ENCODE measurements around the gene WHRN. TPM values are rescaled to one million over a fixed set of nuclear protein-coding genes. Genes with fewer than 3 reads are reported as not detected.

WHRN gene
- total and polyA plus RNA-seq, 2 donors = 3.2 to 14.9 TPM

- DNase-seq (ENCODE audit: low read depth in 6 of 9, low spot score in 9 of 9) = no peak
- Histone ChIP-seq H3K9me3 (ENCODE audit: control insufficient read depth in 2 of 2, insufficient read depth in 1 of 2, low read length in 1 of 2) (no peaks in the 10 kb centered on the region), H3K36me3 (ENCODE audit: control insufficient read depth in 2 of 2, insufficient read depth in 2 of 2, low read length in 1 of 2) (no peaks in the 10 kb centered on the region), H3K27ac (ENCODE audit: low read depth in 1 of 2, low read length in 1 of 2) (no peak overlapping the region), H3K4me1 (ENCODE audit: control insufficient read depth in 2 of 2, insufficient read depth in 2 of 2, low read length in 2 of 2) (peaks cover 0 to 4% of the 10 kb centered on the region in 2 donors), H3K4me3 (ENCODE audit: low read length in 2 of 2) (no peak overlapping the region), H3K27me3 (ENCODE audit: control insufficient read depth in 2 of 2, insufficient read depth in 1 of 2, low read length in 1 of 2) (peaks cover 0 to 16% of the 10 kb centered on the region in 2 donors)
Observed at GRCh38 chr9:114521846-114522245, 16.6 kb upstream of the WHRN start.

GRCh38 chr9:114518599-114519022, 13.3 kb upstream of the WHRN start:
- peaks cover 4 to 8% of the 10 kb centered on the region in 2 donors for H3K4me1 ChIP-seq (ENCODE audit: control insufficient read depth in 2 of 2, insufficient read depth in 2 of 2, low read length in 2 of 2)
- H3K27ac ChIP-seq (ENCODE audit: low read depth in 1 of 2, low read length in 1 of 2) = no peak overlapping the region
- 92% methylated on average over 4 of the region's 4 CpGs for WGBS
- no peaks in the 10 kb centered on the region for H3K9me3 ChIP-seq (ENCODE audit: control insufficient read depth in 2 of 2, insufficient read depth in 1 of 2, low read length in 1 of 2)
- no peak overlapping the region for H3K4me3 ChIP-seq (ENCODE audit: low read length in 2 of 2)
- no peaks in the 10 kb centered on the region for H3K36me3 ChIP-seq (ENCODE audit: control insufficient read depth in 2 of 2, insufficient read depth in 2 of 2, low read length in 1 of 2)
- H3K27me3 ChIP-seq (ENCODE audit: control insufficient read depth in 2 of 2, insufficient read depth in 1 of 2, low read length in 1 of 2) = peaks cover 0 to 12% of the 10 kb centered on the region in 2 donors
- peak in 1 of 9 donors; percentile 33 for DNase-seq (ENCODE audit: low read depth in 6 of 9, low spot score in 9 of 9)

- no peak for DNase-seq (ENCODE audit: low read depth in 6 of 9, low spot score in 9 of 9)
- peaks cover 9 to 12% of the 10 kb centered on the region in 2 donors for H3K4me1 ChIP-seq (ENCODE audit: control insufficient read depth in 2 of 2, insufficient read depth in 2 of 2, low read length in 2 of 2)
- H3K27me3 ChIP-seq (ENCODE audit: control insufficient read depth in 2 of 2, insufficient read depth in 1 of 2, low read length in 1 of 2) = peaks cover 0 to 9% of the 10 kb centered on the region in 2 donors
- 98% methylated on average over 1 of the region's 1 CpG for WGBS
- H3K9me3 ChIP-seq (ENCODE audit: control insufficient read depth in 2 of 2, insufficient read depth in 1 of 2, low read length in 1 of 2) = no peaks in the 10 kb centered on the region
- H3K27ac ChIP-seq (ENCODE audit: low read depth in 1 of 2, low read length in 1 of 2) = no peak overlapping the region
- no peak overlapping the region for H3K4me3 ChIP-seq (ENCODE audit: low read length in 2 of 2)
- no peaks in the 10 kb centered on the region for H3K36me3 ChIP-seq (ENCODE audit: control insufficient read depth in 2 of 2, insufficient read depth in 2 of 2, low read length in 1 of 2)
Observed at GRCh38 chr9:114518120-114518519, 12.8 kb upstream of the WHRN start.

GRCh38 chr9:114516913-114517312, 11.6 kb upstream of the WHRN start:
- WGBS = 85% methylated on average over 7 of the region's 7 CpGs
- Histone ChIP-seq H3K27me3 (ENCODE audit: control insufficient read depth in 2 of 2, insufficient read depth in 1 of 2, low read length in 1 of 2) (peaks cover 0 to 6% of the 10 kb centered on the region in 2 donors), H3K9me3 (ENCODE audit: control insufficient read depth in 2 of 2, insufficient read depth in 1 of 2, low read length in 1 of 2) (no peaks in the 10 kb centered on the region), H3K27ac (ENCODE audit: low read depth in 1 of 2, low read length in 1 of 2) (no peak overlapping the region), H3K36me3 (ENCODE audit: control insufficient read depth in 2 of 2, insufficient read depth in 2 of 2, low read length in 1 of 2) (no peaks in the 10 kb centered on the region), H3K4me3 (ENCODE audit: low read length in 2 of 2) (no peak overlapping the region), H3K4me1 (ENCODE audit: control insufficient read depth in 2 of 2, insufficient read depth in 2 of 2, low read length in 2 of 2) (peaks cover 11 to 14% of the 10 kb centered on the region in 2 donors)
- no peak for DNase-seq (ENCODE audit: low read depth in 6 of 9, low spot score in 9 of 9)

GRCh38 chr9:114515528-114515927, 10.3 kb upstream of the WHRN start:
- peaks cover 0 to 6% of the 10 kb centered on the region in 2 donors for H3K27me3 ChIP-seq (ENCODE audit: control insufficient read depth in 2 of 2, insufficient read depth in 1 of 2, low read length in 1 of 2)
- H3K4me1 ChIP-seq (ENCODE audit: control insufficient read depth in 2 of 2, insufficient read depth in 2 of 2, low read length in 2 of 2) = peaks cover 11 to 14% of the 10 kb centered on the region in 2 donors
- H3K36me3 ChIP-seq (ENCODE audit: control insufficient read depth in 2 of 2, insufficient read depth in 2 of 2, low read length in 1 of 2) = no peaks in the 10 kb centered on the region
- DNase-seq (ENCODE audit: low read depth in 6 of 9, low spot score in 9 of 9) = no peak
- H3K27ac ChIP-seq (ENCODE audit: low read depth in 1 of 2, low read length in 1 of 2) = no peak overlapping the region
- no peak overlapping the region for H3K4me3 ChIP-seq (ENCODE audit: low read length in 2 of 2)
- WGBS = 96% methylated on average over 3 of the region's 3 CpGs
- no peaks in the 10 kb centered on the region for H3K9me3 ChIP-seq (ENCODE audit: control insufficient read depth in 2 of 2, insufficient read depth in 1 of 2, low read length in 1 of 2)

GRCh38 chr9:114513959-114514267, 8.6 kb upstream of the WHRN start:
- peaks cover 11 to 14% of the 10 kb centered on the region in 2 donors for H3K4me1 ChIP-seq (ENCODE audit: control insufficient read depth in 2 of 2, insufficient read depth in 2 of 2, low read length in 2 of 2)
- 93% methylated on average over 1 of the region's 1 CpG for WGBS
- no peak for DNase-seq (ENCODE audit: low read depth in 6 of 9, low spot score in 9 of 9)
- H3K27ac ChIP-seq (ENCODE audit: low read depth in 1 of 2, low read length in 1 of 2) = no peak overlapping the region
- H3K9me3 ChIP-seq (ENCODE audit: control insufficient read depth in 2 of 2, insufficient read depth in 1 of 2, low read length in 1 of 2) = no peaks in the 10 kb centered on the region
- no peak overlapping the region for H3K4me3 ChIP-seq (ENCODE audit: low read length in 2 of 2)
- peaks cover 0 to 15% of the 10 kb centered on the region in 2 donors for H3K27me3 ChIP-seq (ENCODE audit: control insufficient read depth in 2 of 2, insufficient read depth in 1 of 2, low read length in 1 of 2)
- no peaks in the 10 kb centered on the region for H3K36me3 ChIP-seq (ENCODE audit: control insufficient read depth in 2 of 2, insufficient read depth in 2 of 2, low read length in 1 of 2)

GRCh38 chr9:114513055-114513958, 8.0 kb upstream of the WHRN start:
- Histone ChIP-seq H3K4me1 (ENCODE audit: control insufficient read depth in 2 of 2, insufficient read depth in 2 of 2, low read length in 2 of 2) (peaks cover 11% of the 10 kb centered on the region in 2 donors), H3K27me3 (ENCODE audit: control insufficient read depth in 2 of 2, insufficient read depth in 1 of 2, low read length in 1 of 2) (peaks cover 0 to 17% of the 10 kb centered on the region in 2 donors), H3K4me3 (ENCODE audit: low read length in 2 of 2) (no peak overlapping the region), H3K27ac (ENCODE audit: low read depth in 1 of 2, low read length in 1 of 2) (no peak overlapping the region), H3K9me3 (ENCODE audit: control insufficient read depth in 2 of 2, insufficient read depth in 1 of 2, low read length in 1 of 2) (no peaks in the 10 kb centered on the region), H3K36me3 (ENCODE audit: control insufficient read depth in 2 of 2, insufficient read depth in 2 of 2, low read length in 1 of 2) (no peaks in the 10 kb centered on the region)
- WGBS = 42% methylated on average over 10 of the region's 10 CpGs
- peak in 2 of 9 donors; percentile 15 to 73 for DNase-seq (ENCODE audit: low read depth in 6 of 9, low spot score in 9 of 9)

GRCh38 chr9:114511978-114512874, 7.0 kb upstream of the WHRN start:
- Histone ChIP-seq H3K4me1 (ENCODE audit: control insufficient read depth in 2 of 2, insufficient read depth in 2 of 2, low read length in 2 of 2) (peaks cover 14 to 18% of the 10 kb centered on the region in 2 donors), H3K36me3 (ENCODE audit: control insufficient read depth in 2 of 2, insufficient read depth in 2 of 2, low read length in 1 of 2) (no peaks in the 10 kb centered on the region), H3K9me3 (ENCODE audit: control insufficient read depth in 2 of 2, insufficient read depth in 1 of 2, low read length in 1 of 2) (no peaks in the 10 kb centered on the region), H3K27ac (ENCODE audit: low read depth in 1 of 2, low read length in 1 of 2) (no peak overlapping the region), H3K4me3 (ENCODE audit: low read length in 2 of 2) (no peak overlapping the region), H3K27me3 (ENCODE audit: control insufficient read depth in 2 of 2, insufficient read depth in 1 of 2, low read length in 1 of 2) (peaks cover 0 to 26% of the 10 kb centered on the region in 2 donors)
- no peak for DNase-seq (ENCODE audit: low read depth in 6 of 9, low spot score in 9 of 9)
- WGBS = 79% methylated on average over 12 of the region's 12 CpGs

GRCh38 chr9:114507726-114508125, 2.5 kb upstream of the WHRN start:
- Histone ChIP-seq H3K27ac (ENCODE audit: low read depth in 1 of 2, low read length in 1 of 2) (no peak overlapping the region), H3K9me3 (ENCODE audit: control insufficient read depth in 2 of 2, insufficient read depth in 1 of 2, low read length in 1 of 2) (peaks cover 0 to 4% of the 10 kb centered on the region in 2 donors), H3K36me3 (ENCODE audit: control insufficient read depth in 2 of 2, insufficient read depth in 2 of 2, low read length in 1 of 2) (no peaks in the 10 kb centered on the region), H3K4me3 (ENCODE audit: low read length in 2 of 2) (no peak overlapping the region), H3K27me3 (ENCODE audit: control insufficient read depth in 2 of 2, insufficient read depth in 1 of 2, low read length in 1 of 2) (peaks cover 2 to 67% of the 10 kb centered on the region in 2 donors), H3K4me1 (ENCODE audit: control insufficient read depth in 2 of 2, insufficient read depth in 2 of 2, low read length in 2 of 2) (peaks cover 22 to 39% of the 10 kb centered on the region in 2 donors)
- peak in 2 of 9 donors; percentile 26 to 61 for DNase-seq (ENCODE audit: low read depth in 6 of 9, low spot score in 9 of 9)
- WGBS = 19% methylated on average over 3 of the region's 3 CpGs

Measured in thymus (tissue), 11 donors.